CD4-positive, alpha-beta T cell treated with Interleukin-4 for 4 hours (primary cell): ENCODE results near the gene COL6A3.

Source experiments
- DNase-seq: peaks from one replicate; pipeline ENCODE4 v3.0.0-alpha.2; 2020

Gene COL6A3

DNA sequence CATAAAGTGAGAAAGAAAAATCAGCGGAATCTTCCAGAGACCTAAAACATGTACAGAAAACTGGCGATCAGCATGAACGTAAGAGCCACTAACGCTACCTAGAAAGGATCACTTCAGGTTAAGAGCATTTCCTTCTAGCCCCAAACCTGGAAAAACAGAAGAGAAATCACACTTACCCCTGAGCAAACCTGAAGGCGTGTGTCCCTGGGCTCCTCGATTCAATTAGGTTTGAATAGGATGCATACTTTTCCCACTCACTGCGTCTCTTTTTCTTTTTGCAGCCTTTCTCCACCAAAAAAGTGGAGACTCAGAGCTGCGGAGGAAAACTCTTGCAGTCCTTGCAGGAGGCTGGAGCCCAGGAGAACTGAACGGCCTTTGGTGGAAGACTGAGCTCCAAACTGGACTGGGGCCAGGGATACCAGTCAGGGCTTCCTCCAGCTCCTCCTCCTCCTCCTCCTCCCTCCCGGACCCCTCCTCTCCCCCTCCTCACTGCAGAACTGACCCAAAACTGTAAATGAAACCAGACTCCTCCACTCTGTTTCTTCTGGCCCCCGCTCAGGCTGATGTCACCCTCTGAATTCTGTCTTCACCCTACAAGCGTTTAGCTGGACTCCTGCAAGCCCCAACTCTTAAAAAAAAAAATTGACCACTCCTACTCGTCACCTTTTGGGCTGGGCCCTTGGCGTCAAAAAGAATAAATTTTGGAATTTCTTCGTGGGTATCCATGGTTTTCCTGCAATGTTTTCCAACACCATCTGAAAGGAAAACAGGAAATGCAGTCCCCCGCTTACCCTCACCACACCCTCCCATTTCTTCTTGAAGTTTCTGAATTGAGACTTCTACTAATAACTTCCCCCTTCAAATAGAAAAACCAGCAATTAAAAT is at the start of gene COL6A3:
Gene COL6A3, minus strand, starts transcription at position 388 of the 885 bp plus-strand sequence. CDS start 17,347 bp downstream, outside the sequence.
- no peak for DNase-seq

- DNase-seq = no peak
These were observed 45.8 kb upstream of the COL6A3 start for GRCh38 chr2:237459741-237460174.

GRCh38 chr2:237459226-237459625 is 45.3 kb upstream of the COL6A3 start:
- DNase-seq = no peak

DNA sequence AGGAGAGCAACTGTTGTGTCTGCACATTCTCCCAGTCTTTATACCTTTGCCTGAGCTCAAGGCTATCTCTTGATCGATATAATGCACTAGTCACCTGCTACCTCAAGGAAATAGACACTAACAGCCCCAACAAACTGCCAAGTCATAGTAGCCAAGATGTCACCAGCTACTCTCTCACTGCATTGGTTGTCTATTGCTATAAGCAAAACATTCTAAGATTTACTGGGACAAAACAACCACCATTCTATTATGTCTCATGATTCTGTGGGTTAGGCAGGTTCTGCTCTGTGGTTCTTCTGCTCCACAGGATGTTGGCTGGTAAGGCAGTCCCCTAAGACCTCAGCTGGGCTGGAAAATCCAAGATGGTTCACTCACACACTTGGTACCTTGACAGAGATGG is 44.6 kb upstream of the COL6A3 start:
- DNase-seq = no peak

- DNase-seq = no peak
These were observed 43.5 kb upstream of the COL6A3 start for GRCh38 chr2:237457388-237457941.

DNA sequence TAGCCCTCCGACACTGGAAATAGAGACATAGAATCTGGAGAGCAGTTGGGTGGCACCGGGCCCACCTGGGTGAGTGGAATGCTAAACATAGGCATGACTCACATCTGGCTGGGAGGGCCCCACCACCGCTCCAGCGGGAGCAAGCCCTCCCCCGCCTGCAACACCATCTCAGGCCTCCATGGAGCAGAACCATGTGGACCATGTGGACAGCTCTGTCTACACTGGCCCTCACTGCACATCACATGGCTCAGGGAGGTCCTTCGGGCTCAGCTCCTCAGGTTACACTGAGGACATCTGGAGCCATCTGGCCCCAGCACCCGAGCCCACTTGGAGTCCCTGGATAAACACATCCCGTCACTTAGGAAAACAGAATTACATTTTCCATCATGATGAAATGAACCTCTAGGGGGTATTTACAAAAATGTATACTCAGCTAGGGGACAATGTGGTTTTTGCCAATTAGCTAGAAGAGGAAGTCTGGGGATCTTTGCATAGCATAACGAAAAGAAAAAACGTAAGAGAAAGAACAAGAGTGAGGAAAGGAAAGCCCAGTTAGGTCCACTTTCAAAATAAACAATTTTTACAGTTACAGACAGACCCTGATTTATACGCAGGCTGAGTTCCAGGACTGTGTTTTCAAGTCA is 42.4 kb upstream of the COL6A3 start:
- DNase-seq = no peak

DNA sequence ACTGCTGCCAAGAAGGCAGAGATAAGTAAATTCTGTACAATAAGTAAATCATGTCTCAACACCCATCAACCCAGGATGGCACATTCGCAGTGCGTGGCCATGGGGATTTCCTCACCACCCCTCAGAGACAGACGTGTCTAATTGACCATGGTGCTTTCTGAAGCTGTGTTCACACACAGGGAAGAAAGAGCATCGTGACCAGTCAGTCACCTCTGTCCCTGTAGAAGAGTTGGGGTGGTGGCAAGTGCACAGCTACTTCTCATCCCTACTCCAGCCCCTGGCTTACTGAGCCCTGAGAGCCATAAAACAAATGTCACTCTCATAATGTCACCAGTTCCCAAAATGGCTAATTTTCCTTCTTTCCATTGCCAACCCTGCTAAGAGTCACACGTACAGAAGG is 41.8 kb upstream of the COL6A3 start:
- DNase-seq = no peak

DNA sequence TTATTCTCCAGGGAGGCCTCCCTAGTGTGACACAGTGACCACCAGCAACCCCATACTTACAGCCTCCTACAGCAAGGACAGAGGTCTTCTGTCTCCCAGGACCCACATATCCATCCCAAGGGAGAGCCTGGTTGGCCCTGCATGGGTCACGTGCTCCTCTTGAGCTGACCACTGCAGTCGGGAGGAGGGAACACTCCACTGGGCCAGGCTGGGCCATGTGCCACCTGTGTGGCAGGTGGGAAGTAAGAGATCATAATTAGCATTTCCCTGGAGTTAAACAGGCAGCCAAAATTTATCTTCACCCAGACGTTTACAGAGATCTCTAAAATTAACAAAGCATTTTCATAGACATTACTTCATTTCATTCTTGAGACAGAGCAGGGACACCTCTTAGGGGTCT is 39.7 kb upstream of the COL6A3 start:
- no peak for DNase-seq

DNA sequence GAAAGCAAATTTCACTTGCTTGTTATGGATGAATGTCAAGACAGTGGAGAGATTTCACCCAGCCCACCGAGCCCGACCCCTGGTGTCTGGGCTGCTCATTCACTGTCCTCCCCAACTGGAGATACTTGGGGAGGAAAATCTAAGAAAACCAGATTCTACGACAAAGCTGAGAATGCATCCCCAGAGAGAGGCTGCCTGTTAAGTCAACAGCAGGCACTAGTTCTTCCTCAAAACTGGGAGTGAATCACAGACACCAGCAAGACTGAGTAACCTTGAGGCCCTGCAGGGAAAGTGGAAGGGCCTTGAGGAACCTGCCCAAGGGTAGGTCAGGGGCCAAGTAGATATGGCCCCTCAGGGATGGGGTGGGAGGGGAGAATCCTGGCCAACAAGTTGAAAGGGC is 38.9 kb upstream of the COL6A3 start:
- no peak for DNase-seq

DNA sequence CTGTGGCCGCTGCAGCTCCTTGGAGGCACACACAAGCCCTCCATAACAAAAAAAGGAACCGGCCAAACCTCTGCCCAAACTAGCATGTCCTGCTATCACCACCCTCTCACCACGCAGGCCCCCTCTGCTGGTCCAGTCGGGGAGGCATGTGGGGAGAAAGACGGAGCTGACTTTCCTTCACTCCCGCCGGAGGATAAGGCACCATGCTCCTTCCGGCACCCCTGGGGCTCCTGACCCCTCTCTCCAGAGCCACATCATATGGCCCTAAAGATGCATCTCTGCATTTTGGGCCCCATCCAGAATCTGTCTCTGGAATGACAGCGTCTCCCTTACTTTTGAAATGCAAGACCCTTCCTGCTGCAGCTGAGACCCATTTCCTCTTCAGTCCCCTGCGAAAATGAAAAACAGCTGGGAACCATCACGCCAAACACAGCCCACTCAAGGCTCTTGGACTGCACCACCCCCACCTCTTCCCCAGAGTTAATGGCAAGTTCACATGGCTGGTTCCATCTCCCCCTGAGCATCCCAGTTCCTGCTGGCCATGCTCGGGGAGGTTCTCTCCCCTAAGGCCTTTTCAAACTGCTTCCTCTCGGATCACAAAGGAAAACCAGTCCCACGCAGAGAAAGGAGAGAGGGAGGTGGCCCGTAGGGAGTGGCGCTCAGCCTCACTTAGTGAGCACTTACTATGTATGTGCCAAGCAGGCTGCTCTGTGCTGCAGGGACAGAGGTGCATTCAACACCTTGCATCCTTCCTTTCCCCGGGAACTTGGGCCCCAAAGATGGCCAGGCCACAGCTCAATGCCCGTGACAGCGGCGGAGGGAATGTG is 37.9 kb upstream of the COL6A3 start:
- DNase-seq = no peak

DNA sequence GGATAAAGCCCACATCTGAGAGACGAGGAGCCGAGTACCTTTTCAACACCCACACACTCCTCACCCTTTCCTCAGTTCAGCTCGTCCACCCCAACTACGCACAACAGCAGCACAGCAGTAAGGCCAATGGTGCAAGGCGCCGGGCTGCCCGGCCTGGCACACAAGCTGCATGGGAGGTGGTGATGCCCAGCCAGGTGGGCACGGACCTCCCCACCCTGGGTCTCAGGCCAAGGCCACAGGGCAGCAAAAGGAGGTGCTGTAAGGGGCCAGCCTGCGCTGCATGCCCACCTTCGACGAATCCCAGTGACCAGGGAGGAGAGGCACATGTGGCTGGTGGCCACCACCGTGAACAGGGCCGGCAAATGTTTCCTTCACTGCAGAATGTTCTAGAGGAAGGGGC is 36.6 kb upstream of the COL6A3 start:
- DNase-seq = no peak

- no peak for DNase-seq
These were observed 36.1 kb upstream of the COL6A3 start for GRCh38 chr2:237450108-237450507.

DNA sequence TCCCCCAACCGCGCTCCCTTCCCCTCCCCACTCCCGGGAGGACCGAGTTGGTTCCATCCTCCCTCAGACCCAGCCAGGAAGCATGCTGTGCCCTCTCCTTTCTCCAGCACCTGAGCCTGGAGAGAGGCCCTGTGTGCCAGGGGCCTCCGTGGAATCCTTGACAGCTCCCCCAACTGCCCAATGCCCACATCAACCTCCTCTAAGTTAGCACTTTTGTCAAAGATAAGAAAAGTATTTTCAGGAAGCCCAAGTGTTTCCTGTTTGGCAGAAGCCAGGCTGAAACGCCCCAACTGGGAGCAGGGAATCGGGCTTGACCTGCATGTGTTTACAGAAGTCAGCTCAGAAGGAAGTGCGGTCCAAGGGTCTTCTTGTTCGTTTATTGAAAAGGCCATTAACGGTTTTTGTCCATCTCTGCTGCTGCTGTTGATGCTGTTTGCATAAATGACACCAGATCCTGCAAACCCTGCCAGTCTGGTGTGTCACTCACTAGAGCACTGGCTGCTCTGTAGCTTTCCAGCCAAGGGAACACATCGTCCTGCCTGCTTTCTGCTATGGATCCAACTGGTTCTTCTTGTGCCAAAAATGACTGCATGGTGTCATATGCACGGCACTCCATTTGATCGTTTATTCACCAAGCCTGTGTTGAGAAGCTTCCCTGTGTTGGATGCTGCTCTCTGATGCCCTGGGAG is 35.4 kb upstream of the COL6A3 start:
- DNase-seq = no peak

DNA sequence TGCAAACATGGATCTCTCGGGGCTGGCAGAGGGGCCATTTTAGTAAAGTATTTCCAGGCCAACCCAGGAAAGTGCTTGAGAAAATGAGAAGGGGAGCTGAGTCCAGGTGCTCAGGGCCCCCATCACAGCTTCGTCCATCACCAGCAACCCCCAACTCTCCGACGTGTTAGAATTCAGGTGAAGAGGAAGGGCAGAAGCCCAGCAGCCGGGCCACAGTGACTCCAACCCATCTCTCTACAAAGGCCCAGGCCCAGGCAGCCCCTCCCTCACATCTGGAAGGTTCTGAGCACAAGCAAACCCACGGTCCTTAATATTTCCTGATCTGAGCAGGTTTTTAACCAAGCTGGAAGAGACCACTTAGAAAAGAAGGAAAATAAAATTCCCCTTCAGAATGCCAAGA is 34.7 kb upstream of the COL6A3 start:
- DNase-seq = no peak

- no peak for DNase-seq
These were observed 34.2 kb upstream of the COL6A3 start for GRCh38 chr2:237448171-237448570.

- DNase-seq = no peak
These were observed 33.5 kb upstream of the COL6A3 start for GRCh38 chr2:237447496-237447895.

- DNase-seq = no peak
These were observed 32.3 kb upstream of the COL6A3 start for GRCh38 chr2:237446338-237446665.

- DNase-seq = no peak
These were observed 31.8 kb upstream of the COL6A3 start for GRCh38 chr2:237445611-237446337.

- DNase-seq = no peak
These were observed 30.1 kb upstream of the COL6A3 start for GRCh38 chr2:237444071-237444470.

DNA sequence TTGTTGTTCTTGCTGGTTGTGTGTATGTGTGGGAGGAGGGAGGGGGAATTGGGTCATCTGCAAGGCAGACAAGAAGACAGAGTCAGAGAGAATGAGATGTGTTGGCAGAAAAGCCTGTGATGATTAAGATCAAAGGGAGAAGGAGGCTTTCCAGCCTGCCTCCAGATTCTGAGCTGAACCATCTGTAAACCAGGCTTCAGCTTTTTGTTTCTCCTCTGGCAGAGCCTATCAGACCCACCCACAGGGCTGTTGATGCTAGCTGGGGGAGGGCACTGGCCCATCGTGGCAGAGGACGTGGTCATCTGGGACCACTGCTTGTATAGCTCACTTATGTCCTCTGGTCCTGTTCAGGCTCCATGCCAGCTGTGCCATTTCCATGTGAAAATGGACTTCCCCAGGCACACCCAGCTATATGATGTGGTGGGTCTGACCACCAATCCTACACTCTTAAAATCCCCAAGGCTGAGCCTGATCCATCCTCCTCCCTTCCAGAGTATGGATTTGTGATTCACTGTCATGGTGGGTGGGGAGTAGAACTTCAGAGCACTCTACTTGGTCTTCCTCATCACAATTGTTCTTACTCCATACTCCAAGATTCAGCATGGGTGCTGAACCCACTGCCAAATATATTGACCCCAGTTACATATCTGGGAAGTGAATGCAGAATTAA is 27.8 kb upstream of the COL6A3 start:
- peak; percentile 50 for DNase-seq

DNA sequence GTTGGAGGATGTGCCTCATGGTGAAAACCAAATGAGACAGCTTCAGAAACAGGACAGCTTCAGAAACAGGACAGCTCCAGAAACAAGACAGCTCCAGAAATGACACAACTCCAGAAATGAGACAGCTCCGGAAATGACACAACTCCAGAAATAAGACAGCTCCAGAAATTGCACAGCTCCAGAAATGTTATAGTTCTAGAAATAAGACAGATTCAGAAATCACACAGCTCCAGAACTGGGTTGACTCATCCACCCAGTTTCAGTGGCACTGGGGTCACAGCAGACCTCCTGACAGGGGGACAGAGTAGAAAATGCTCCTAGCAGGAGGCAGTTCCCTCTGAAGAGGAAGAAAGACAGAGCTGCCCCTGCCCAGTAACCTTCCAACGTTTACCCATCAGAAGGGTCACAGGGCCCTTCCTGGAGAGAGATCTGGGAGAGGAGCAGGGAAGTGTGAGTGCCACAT is 26.9 kb upstream of the COL6A3 start:
- no peak for DNase-seq
